ENCODE results near the gene ZNF665. TPM values are rescaled to one million over a fixed set of nuclear protein-coding genes. Genes with fewer than 3 reads are reported as not detected.

ZNF665 gene
- total RNA-seq, 1 donor from 2014 or later: 8.9 TPM

DNA sequence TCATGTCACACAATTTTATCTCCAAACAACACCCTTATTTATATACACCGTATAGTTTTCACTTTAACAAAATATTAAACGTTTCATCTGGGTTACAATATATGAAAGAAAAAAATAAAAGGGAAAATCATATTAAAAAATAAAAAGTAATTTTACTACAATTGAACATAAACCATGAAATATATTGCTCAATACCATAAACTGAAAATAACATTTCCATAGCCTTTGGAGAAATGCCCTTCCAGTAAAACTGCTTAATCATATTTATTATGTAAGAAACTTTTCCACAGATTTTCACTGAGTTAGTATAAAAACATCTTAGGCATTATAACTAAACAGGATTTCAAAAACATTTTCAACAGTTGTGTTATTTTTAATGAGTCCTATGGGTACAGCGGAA is 32.8 kb downstream of the ZNF665 start:
- Mint-ChIP-seq H3K36me3 (peaks cover 24% of the 10 kb centered on the region), H3K9me3 (peaks cover 31% of the 10 kb centered on the region), H3K4me1 (peaks cover 15% of the 10 kb centered on the region), H3K27me3 (ENCODE audit: low read depth) (no peaks in the 10 kb centered on the region), H3K4me3 (no peak overlapping the region), H3K27ac (no peak overlapping the region)
- DNase-seq (ENCODE audit: low spot score in 2 of 2, unreplicated experiment in 2 of 2): no peak
- TF ChIP-seq, protein P1, sequence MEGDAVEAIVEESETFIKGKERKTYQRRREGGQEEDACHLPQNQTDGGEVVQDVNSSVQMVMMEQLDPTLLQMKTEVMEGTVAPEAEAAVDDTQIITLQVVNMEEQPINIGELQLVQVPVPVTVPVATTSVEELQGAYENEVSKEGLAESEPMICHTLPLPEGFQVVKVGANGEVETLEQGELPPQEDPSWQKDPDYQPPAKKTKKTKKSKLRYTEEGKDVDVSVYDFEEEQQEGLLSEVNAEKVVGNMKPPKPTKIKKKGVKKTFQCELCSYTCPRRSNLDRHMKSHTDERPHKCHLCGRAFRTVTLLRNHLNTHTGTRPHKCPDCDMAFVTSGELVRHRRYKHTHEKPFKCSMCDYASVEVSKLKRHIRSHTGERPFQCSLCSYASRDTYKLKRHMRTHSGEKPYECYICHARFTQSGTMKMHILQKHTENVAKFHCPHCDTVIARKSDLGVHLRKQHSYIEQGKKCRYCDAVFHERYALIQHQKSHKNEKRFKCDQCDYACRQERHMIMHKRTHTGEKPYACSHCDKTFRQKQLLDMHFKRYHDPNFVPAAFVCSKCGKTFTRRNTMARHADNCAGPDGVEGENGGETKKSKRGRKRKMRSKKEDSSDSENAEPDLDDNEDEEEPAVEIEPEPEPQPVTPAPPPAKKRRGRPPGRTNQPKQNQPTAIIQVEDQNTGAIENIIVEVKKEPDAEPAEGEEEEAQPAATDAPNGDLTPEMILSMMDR (IDR thresholded peaks at IDR 0.05; ENCODE audit: unreplicated experiment): no peak

DNA sequence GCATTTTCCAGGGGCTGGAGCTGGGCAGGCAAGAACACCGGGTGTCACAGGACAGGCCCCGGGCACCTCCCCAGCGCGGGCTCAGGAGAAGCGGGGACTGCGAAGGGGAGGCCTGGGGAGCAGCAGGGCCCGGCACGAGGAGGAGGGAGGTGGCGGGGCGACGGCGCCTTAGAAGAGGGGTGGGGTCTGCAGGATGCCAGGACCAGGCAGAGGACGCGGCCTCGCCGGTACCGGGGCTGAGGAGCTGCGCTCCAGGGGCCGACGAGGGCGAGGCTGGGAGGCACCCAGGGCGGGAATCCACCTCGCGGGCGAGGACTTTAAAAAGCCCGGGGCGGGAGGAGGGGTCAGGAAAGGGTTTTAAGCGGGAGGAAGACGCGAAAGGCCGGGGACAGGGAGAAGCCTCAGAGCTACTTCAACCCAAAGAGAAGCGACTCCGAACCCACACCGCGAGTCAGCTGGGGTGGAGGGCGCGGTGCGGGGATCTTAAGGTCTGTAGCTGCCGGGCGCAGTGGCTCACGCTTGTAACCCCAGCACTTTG is 35.0 kb downstream of the ZNF665 start:
- peaks cover 12% of the 10 kb centered on the region for H3K9me3 Mint-ChIP-seq
- H3K4me1 Mint-ChIP-seq: peaks cover 15% of the 10 kb centered on the region
- peak overlapping the region; percentile 72 for H3K4me3 Mint-ChIP-seq
- peaks cover 23% of the 10 kb centered on the region for H3K36me3 Mint-ChIP-seq
- peak; percentile 22 to 62 for DNase-seq (ENCODE audit: low spot score in 2 of 2, unreplicated experiment in 2 of 2)
- TF ChIP-seq, protein P1 (IDR thresholded peaks at IDR 0.05; ENCODE audit: unreplicated experiment): no peak
- H3K27me3 Mint-ChIP-seq (ENCODE audit: low read depth): no peaks in the 10 kb centered on the region
- peak overlapping the region; percentile 67 for H3K27ac Mint-ChIP-seq

DNA sequence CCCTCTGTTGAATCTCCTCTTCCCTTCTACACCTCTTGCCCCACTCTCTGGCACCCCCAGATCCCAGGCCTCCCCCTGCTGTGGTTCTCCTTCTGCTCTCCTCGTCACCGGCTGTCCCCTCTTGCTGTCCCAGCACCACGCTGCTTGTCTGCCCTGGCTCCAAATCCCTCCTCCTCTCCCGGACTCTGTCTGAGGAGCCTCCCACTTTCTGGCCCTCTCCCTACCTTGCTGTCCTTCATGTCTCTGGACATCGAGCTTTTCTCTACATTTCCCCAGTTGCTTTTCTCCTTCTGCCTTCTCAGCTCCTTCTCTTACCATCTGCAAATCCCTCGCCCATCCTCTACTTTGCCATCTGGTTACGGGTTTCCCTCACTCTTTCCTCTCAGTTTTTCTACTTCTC is 35.5 kb downstream of the ZNF665 start:
- DNase-seq (ENCODE audit: low spot score in 2 of 2, unreplicated experiment in 2 of 2): no peak
- no peaks in the 10 kb centered on the region for H3K27me3 Mint-ChIP-seq (ENCODE audit: low read depth)
- H3K9me3 Mint-ChIP-seq: peaks cover 12% of the 10 kb centered on the region
- TF ChIP-seq, protein P1 (IDR thresholded peaks at IDR 0.05; ENCODE audit: unreplicated experiment): no peak
- peaks cover 25% of the 10 kb centered on the region for H3K36me3 Mint-ChIP-seq
- peak overlapping the region; percentile 72 for H3K4me3 Mint-ChIP-seq
- peak overlapping the region; percentile 67 for H3K27ac Mint-ChIP-seq
- peaks cover 15% of the 10 kb centered on the region for H3K4me1 Mint-ChIP-seq

DNA sequence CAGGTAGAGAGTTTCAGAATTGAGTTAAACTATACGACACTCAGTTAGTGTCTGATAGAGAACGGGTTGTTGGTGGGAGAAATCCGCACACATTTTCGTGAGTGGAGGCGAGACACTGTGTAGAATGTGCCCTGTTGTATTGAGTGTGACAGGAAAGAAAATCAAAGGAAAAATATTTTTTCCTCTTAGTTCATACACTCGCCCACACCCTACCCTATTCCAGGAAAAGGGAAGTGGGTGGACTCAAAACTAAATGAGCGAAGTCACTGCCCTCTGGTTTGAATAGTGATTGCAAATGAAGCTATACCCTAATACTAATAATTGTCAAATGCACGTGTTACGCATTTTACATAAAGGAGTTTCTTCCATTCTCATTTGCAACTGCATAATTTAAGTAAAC is 36.3 kb downstream of the ZNF665 start:
- H3K9me3 Mint-ChIP-seq: peaks cover 12% of the 10 kb centered on the region
- TF ChIP-seq, protein P1 (IDR thresholded peaks at IDR 0.05; ENCODE audit: unreplicated experiment): no peak
- peaks cover 29% of the 10 kb centered on the region for H3K36me3 Mint-ChIP-seq
- no peaks in the 10 kb centered on the region for H3K27me3 Mint-ChIP-seq (ENCODE audit: low read depth)
- peak overlapping the region; percentile 72 for H3K4me3 Mint-ChIP-seq
- no peak for DNase-seq (ENCODE audit: low spot score in 2 of 2, unreplicated experiment in 2 of 2)
- no peak overlapping the region for H3K27ac Mint-ChIP-seq
- peaks cover 15% of the 10 kb centered on the region for H3K4me1 Mint-ChIP-seq

DNA sequence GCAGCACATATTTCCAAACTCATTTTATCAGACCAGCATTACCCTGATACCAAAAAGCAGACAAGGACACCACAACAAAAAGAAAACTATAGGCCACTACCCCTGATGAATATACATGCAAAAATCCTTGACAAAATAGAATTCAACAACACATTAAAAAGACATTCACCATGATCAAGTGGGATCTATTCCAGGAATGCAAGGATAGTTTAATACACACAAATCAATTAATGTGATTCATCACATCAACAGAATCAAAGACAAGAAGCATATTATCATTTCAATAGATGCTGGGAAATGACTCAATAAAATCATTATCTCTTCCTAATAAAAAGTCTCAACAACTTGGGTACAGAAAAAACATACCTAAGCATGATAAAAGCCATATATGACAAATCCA is 45.5 kb downstream of the ZNF665 start:
- no peaks in the 10 kb centered on the region for H3K27me3 Mint-ChIP-seq (ENCODE audit: low read depth)
- H3K27ac Mint-ChIP-seq: no peak overlapping the region
- TF ChIP-seq, protein P1 (IDR thresholded peaks at IDR 0.05; ENCODE audit: unreplicated experiment): no peak
- peaks cover 58% of the 10 kb centered on the region for H3K9me3 Mint-ChIP-seq
- H3K4me3 Mint-ChIP-seq: no peak overlapping the region
- no peaks in the 10 kb centered on the region for H3K4me1 Mint-ChIP-seq
- no peak for DNase-seq (ENCODE audit: low spot score in 2 of 2, unreplicated experiment in 2 of 2)
- peaks cover 78% of the 10 kb centered on the region for H3K36me3 Mint-ChIP-seq

DNA sequence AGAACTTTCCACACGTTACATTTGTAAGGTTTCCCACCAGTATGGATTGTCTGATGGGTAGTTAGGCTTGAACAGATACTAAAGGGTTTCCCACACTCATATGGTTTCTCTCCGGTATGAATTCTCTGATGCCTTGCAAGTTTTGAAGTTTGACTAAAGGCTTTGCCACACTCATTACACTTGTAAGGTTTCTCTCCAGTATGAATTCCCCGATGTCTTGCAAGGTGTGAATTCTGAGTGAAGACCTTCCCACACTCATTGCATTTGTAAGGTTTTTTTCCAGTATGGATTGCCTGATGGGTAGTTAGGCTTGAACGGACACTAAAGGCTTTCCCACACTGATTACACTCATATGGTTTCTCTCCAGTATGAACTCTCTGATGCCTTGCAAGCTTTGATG is 52.8 kb downstream of the ZNF665 start:
- TF ChIP-seq, protein P1 (IDR thresholded peaks at IDR 0.05; ENCODE audit: unreplicated experiment): no peak
- Mint-ChIP-seq H3K4me3 (no peak overlapping the region), H3K9me3 (peaks cover 70% of the 10 kb centered on the region)

More for the DNA sequence above, 52.8 kb downstream of the ZNF665 start:
- Mint-ChIP-seq H3K36me3 (peaks cover 64% of the 10 kb centered on the region), H3K27me3 (ENCODE audit: low read depth) (no peaks in the 10 kb centered on the region), H3K4me1 (no peaks in the 10 kb centered on the region), H3K27ac (no peak overlapping the region)
- no peak for DNase-seq (ENCODE audit: low spot score in 2 of 2, unreplicated experiment in 2 of 2)

All from mesothelial cell of epicardium (in vitro differentiated cells).